RWPE1 (cell line): ENCODE data around the gene REC8.

Source experiments
- CTCF ChIA-PET: fragments of 350-600 bp; sonication (Branson Sonifier 250); formaldehyde crosslinking; extraction: SDS; loops from one replicate; lab custom pipeline; 2021; lab: Yijun Ruan, JAX
- POLR2A ChIA-PET: fragments of 400-600 bp; formaldehyde crosslinking; extraction: SDS; loops from one replicate; lab custom pipeline; 2020; ENCODE audit warnings: antibody characterized with exemption; ENCODE audit not compliant: low non-redundant PET; lab: Yijun Ruan, JAX
- DNase-seq: peaks from one replicate; pipeline ENCODE4 v3.0.0; 2012; ENCODE audit warnings: low spot score
- H3K27ac ChIP-seq: fragments of 450-650 bp; 2 replicates; pipeline ENCODE4 v1.5.1; 2017
- CTCF ChIP-seq: fragments of 450-650 bp; conservative IDR thresholded peaks from 2 replicates; pipeline ENCODE4 v1.5.1; 2017; ENCODE audit warnings: low read depth, mild to moderate bottlenecking

REC8 gene

GRCh38 chr14:24185026-24185425 is 13.1 kb downstream of the REC8 start:
- POLR2A ChIA-PET, result no interaction called here
- DNase-seq, result no peak
- no peak overlapping the region for H3K27ac ChIP-seq
- no peak for TF ChIP-seq CTCF
- CTCF ChIA-PET, result no interaction called here

DNA sequence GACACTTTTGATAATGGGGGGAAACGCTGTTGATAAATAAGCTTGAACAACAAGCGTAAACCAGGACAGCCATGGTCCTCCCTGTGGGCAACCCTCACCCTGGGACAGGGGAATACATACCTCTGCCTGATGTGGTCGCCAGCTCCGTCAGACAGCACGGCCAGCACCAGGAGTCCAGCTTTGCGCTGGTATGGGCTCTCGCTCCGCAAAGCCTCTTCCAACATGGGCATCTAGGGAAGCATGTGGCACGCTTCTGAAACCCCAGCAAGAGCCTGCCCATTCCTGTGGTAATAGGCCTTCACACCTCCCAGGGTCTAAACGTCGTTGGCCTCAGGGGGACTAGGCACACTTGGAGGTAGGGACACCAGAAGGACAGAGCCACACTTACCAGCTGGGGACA is 13.9 kb downstream of the REC8 start:
- no peak for TF ChIP-seq CTCF
- CTCF ChIA-PET, result no interaction called here
- POLR2A ChIA-PET, result no interaction called here
- DNase-seq, result no peak
- H3K27ac ChIP-seq, result no peak overlapping the region

DNA sequence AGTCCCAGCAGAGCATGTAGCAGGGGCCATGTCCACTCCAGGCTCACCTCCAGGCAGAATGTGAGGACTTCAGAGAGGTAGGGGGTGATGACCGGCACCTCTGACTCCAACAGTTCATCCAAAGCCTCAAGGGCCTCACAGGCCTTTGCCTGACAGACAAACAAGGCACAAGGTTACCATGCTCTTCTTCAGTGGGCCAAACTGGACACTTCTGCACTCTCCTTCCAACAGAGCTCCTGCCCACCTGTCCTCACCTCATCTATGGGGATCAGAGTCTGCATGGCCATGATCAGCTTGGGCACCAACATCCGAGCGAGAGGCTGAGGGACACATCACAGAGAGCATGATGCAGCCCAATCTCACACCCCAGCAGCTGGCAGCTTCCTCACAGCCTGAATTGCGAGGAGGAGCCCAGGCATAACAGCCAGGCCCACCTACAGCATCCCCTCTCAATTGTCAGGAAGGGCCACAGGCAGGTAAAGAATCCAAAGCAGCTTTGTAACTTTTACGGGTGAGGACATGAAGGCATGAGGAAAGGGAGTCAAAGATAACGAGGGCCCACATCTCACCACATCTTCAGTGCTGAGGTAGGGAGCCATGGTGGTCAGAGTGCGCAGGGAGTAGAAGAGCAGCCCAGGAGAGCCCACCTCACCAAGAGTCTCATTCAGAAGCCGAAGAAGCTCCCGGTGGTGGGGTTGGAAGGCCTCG is 15.1 kb downstream of the REC8 start:
- POLR2A ChIA-PET, result no interaction called here
- no peak for TF ChIP-seq CTCF
- peak overlapping the region; percentile 78 for H3K27ac ChIP-seq
- CTCF ChIA-PET, result interaction anchor here (0.6 kb wide), 1 partner anchor 74 kb away, joined by 3 read pairs; no protein-coding TSS in a partner anchor
- DNase-seq, result no peak

GRCh38 chr14:24187539-24187915 is 15.6 kb downstream of the REC8 start:
- H3K27ac ChIP-seq, result peak overlapping the region; percentile 78
- POLR2A ChIA-PET, result no interaction called here
- no peak for DNase-seq
- no peak for TF ChIP-seq CTCF
- CTCF ChIA-PET, result interaction anchor here (0.6 kb wide), 1 partner anchor 74 kb away, joined by 3 read pairs; no protein-coding TSS in a partner anchor

GRCh38 chr14:24188251-24189058 is 16.6 kb downstream of the REC8 start, which contains the start of gene IPO4:
Gene IPO4, minus strand, starts transcription at chr14:24188816. Its CDS starts 29 bp downstream, at chr14:24188787.
- H3K27ac ChIP-seq, result peak within 1 kb of the TSS; percentile 78
- POLR2A ChIA-PET, result interaction anchor here (0.5 kb wide), 1 partner anchor 24 kb away, joined by 4 read pairs; no protein-coding TSS in a partner anchor
- peak; percentile 98 for DNase-seq
- CTCF ChIA-PET, result interaction anchor here (0.6 to 0.9 kb wide), 3 partner anchors 8 to 120 kb away, joined by 3 read pairs; partner anchors contain the start of genes CIDEB and MDP1
- no peak for TF ChIP-seq CTCF

- ChIA-PET CTCF (interaction anchor here (0.7 to 0.9 kb wide), 2 partner anchors 9 to 119 kb away, joined by 3 read pairs; partner anchors contain the start of gene CIDEB), POLR2A (interaction anchor here (0.5 kb wide), 1 partner anchor 23 kb away, joined by 4 read pairs; no protein-coding TSS in a partner anchor)
- no peak for DNase-seq
- TF ChIP-seq CTCF, result no peak
- peak overlapping the region; percentile 78 for H3K27ac ChIP-seq
These were observed 17.1 kb downstream of the REC8 start for GRCh38 chr14:24189059-24189375.
